H9 (cell line): ENCODE measurements around the gene DDX24. TPM values are rescaled to one million over a fixed set of nuclear protein-coding genes. Genes with fewer than 3 reads are reported as not detected.

ENCODE experiments used
- DNase-seq: peaks from one replicate; pipeline ENCODE4 v3.0.0-alpha.2; 2017
- H2AFZ ChIP-seq: one replicate; pipeline ENCODE4 v1.6.1; 2013; ENCODE audit warnings: mild to moderate bottlenecking, low read length, control low read depth, moderate library complexity
- H2AK5ac ChIP-seq: 2 replicates; pipeline ENCODE4 v1.6.1; 2013; ENCODE audit warnings: low read length, control low read depth, mixed read lengths; ENCODE audit not compliant: insufficient read length
- H2BK120ac ChIP-seq: one replicate; pipeline ENCODE4 v1.6.1; 2013; ENCODE audit warnings: low read depth, mild to moderate bottlenecking, low read length, control low read depth, inconsistent platforms; ENCODE audit not compliant: poor library complexity, severe bottlenecking
- H2BK12ac ChIP-seq: 2 replicates; pipeline ENCODE4 v1.6.1; 2013; ENCODE audit warnings: low read length, control low read depth, mixed read lengths, low read depth; ENCODE audit not compliant: insufficient read length
- H2BK15ac ChIP-seq: 2 replicates; pipeline ENCODE4 v1.6.1; 2013; ENCODE audit warnings: low read depth, low read length, control low read depth
- H2BK20ac ChIP-seq: one replicate; pipeline ENCODE4 v1.6.1; 2013; ENCODE audit warnings: low read depth, mild to moderate bottlenecking, low read length, control low read depth, inconsistent platforms; ENCODE audit not compliant: poor library complexity, severe bottlenecking
- H2BK5ac ChIP-seq: 2 replicates; pipeline ENCODE4 v1.6.1; 2013; ENCODE audit warnings: low read length, control low read depth, mixed read lengths; ENCODE audit not compliant: insufficient read length
- H3K14ac ChIP-seq: 2 replicates; pipeline ENCODE4 v1.6.1; 2013; ENCODE audit warnings: low read length, control low read depth; ENCODE audit not compliant: insufficient read depth
- H3K18ac ChIP-seq: 2 replicates; pipeline ENCODE4 v1.6.1; 2013; ENCODE audit warnings: low read depth, mild to moderate bottlenecking, mixed read lengths, low read length, control low read depth; ENCODE audit not compliant: insufficient read length
- H3K23ac ChIP-seq: 2 replicates; pipeline ENCODE4 v1.6.1; 2013; ENCODE audit warnings: low read length, control low read depth, mixed read lengths, low read depth; ENCODE audit not compliant: insufficient read length
- H3K23me2 ChIP-seq: 2 replicates; pipeline ENCODE4 v1.6.1; 2013; ENCODE audit warnings: low read depth, mild to moderate bottlenecking, mixed read lengths, low read length, control low read depth; ENCODE audit not compliant: insufficient read length, poor library complexity, severe bottlenecking
- H3K27ac ChIP-seq: 2 replicates; pipeline ENCODE4 v1.5.1; 2013; ENCODE audit warnings: low read length, control low read depth, mixed read lengths, low read depth; ENCODE audit not compliant: insufficient read length
- H3K27me3 ChIP-seq: 2 replicates; pipeline ENCODE4 v1.6.1; 2013; ENCODE audit warnings: low read length, control low read depth, inconsistent platforms; ENCODE audit not compliant: insufficient read depth
- H3K4ac ChIP-seq: 2 replicates; pipeline ENCODE4 v1.6.1; 2013; ENCODE audit warnings: low read depth, mild to moderate bottlenecking, control low read depth, inconsistent platforms, low read length, moderate library complexity
- H3K4me1 ChIP-seq: 2 replicates; pipeline ENCODE4 v1.6.1; 2013; ENCODE audit warnings: low read length, control low read depth, inconsistent platforms; ENCODE audit not compliant: insufficient read depth
- H3K4me2 ChIP-seq: 2 replicates; pipeline ENCODE4 v1.6.1; 2013; ENCODE audit warnings: low read length, control low read depth, mixed read lengths; ENCODE audit not compliant: insufficient read length, insufficient read depth
- H3K56ac ChIP-seq: 2 replicates; pipeline ENCODE4 v1.6.1; 2013; ENCODE audit warnings: low read depth, mild to moderate bottlenecking, mixed read lengths, low read length, control low read depth; ENCODE audit not compliant: insufficient read length
- H3K79me1 ChIP-seq: 2 replicates; pipeline ENCODE4 v1.6.1; 2013; ENCODE audit warnings: low read depth, mild to moderate bottlenecking, moderate library complexity, low read length, control low read depth, inconsistent platforms; ENCODE audit not compliant: insufficient read depth, poor library complexity, severe bottlenecking
- H3K79me2 ChIP-seq: 2 replicates; pipeline ENCODE4 v1.6.1; 2013; ENCODE audit warnings: low read length, control low read depth, inconsistent platforms; ENCODE audit not compliant: insufficient read depth
- H3K9ac ChIP-seq: 2 replicates; pipeline ENCODE4 v1.6.1; 2013; ENCODE audit warnings: low read length, control low read depth, mixed read lengths; ENCODE audit not compliant: insufficient read length; ENCODE audit errors: extremely low read depth
- H3K9me3 ChIP-seq: one replicate; pipeline ENCODE4 v1.6.1; 2013; ENCODE audit warnings: low read depth, low read length, inconsistent platforms; ENCODE audit not compliant: control insufficient read depth
- H3T11ph ChIP-seq: one replicate; pipeline ENCODE4 v1.6.1; 2013; ENCODE audit warnings: mild to moderate bottlenecking, low read length, control low read depth, inconsistent platforms
- H4K20me1 ChIP-seq: one replicate; pipeline ENCODE4 v1.6.1; 2013; ENCODE audit not compliant: control insufficient read depth, insufficient read length, insufficient read depth
- H4K5ac ChIP-seq: 2 replicates; pipeline ENCODE4 v1.6.1; 2013; ENCODE audit warnings: low read depth, mild to moderate bottlenecking, mixed read lengths, low read length, control low read depth; ENCODE audit not compliant: insufficient read length
- H4K8ac ChIP-seq: replicated peaks from 2 replicates; pipeline ENCODE4 v1.6.1; 2013; ENCODE audit warnings: low read length, control low read depth, mixed read lengths, low read depth; ENCODE audit not compliant: insufficient read length
- H4K91ac ChIP-seq: 2 replicates; pipeline ENCODE4 v1.6.1; 2013; ENCODE audit warnings: low read depth, mild to moderate bottlenecking, moderate library complexity, mixed read lengths, low read length, control low read depth; ENCODE audit not compliant: insufficient read length
- H3K27ac Mint-ChIP-seq, 3 experiments: 2 replicates in 2 of 3; 3 replicates in 1 of 3; pipeline ENCODE4 v1.8.0; 2020 to 2021; ENCODE audit warnings: mixed read lengths in 3 of 3, mild to moderate bottlenecking in 1 of 3, moderate library complexity in 1 of 3
- H3K27me3 Mint-ChIP-seq: 2 replicates; pipeline ENCODE4 v1.8.0; 2021; ENCODE audit warnings: low read depth, mild to moderate bottlenecking, moderate library complexity, mixed read lengths
- H3K36me3 Mint-ChIP-seq, 3 experiments: 2 replicates in 2 of 3; 3 replicates in 1 of 3; pipeline ENCODE4 v1.8.0; 2020 to 2021; ENCODE audit warnings: low read depth in 3 of 3, mixed read lengths in 3 of 3; ENCODE audit not compliant: insufficient read depth in 1 of 3
- H3K4me1 Mint-ChIP-seq, 2 experiments: 2 replicates each; pipeline ENCODE4 v1.8.0; 2020; ENCODE audit warnings: mixed read lengths in 2 of 2
- H3K4me3 Mint-ChIP-seq, 2 experiments: 2 replicates in 1 of 2; 3 replicates in 1 of 2; pipeline ENCODE4 v1.8.0; 2020 to 2021; ENCODE audit warnings: mild to moderate bottlenecking in 2 of 2, mixed read lengths in 2 of 2, moderate library complexity in 1 of 2
- H3K9me3 Mint-ChIP-seq, 2 experiments: 2 replicates in 1 of 2; 3 replicates in 1 of 2; pipeline ENCODE4 v1.8.0; 2020; ENCODE audit warnings: mild to moderate bottlenecking in 2 of 2, mixed read lengths in 2 of 2, moderate library complexity in 1 of 2
- CTCF ChIP-seq: fragments of 200-600 bp; sonication (generic); conservative IDR thresholded peaks from 3 replicates; pipeline ENCODE4 v1.8.0; 2021; ENCODE audit warnings: antibody characterized with exemption, mild to moderate bottlenecking
- WGBS: extraction: QIAGEN DNeasy Blood & Tissue Kit; methylation state at CpG from one replicate; pipeline ENCODE4 v1.1.7; 2013; ENCODE audit warnings: missing lambda C conversion rate, low lambda C conversion rate, mixed read lengths; ENCODE audit not compliant: insufficient read length; ENCODE audit errors: extremely low coverage; 5-methylcytosine and 5-hydroxymethylcytosine counted together
- total RNA-seq: library from RNA; stranded (reverse); gene quantifications from 2 replicates; pipeline ENCODE4 v1.2.1, GENCODE V29; 2021

The DDX24 gene
- total RNA-seq, 1 experiment from 2014 or later = 172 TPM

DNA sequence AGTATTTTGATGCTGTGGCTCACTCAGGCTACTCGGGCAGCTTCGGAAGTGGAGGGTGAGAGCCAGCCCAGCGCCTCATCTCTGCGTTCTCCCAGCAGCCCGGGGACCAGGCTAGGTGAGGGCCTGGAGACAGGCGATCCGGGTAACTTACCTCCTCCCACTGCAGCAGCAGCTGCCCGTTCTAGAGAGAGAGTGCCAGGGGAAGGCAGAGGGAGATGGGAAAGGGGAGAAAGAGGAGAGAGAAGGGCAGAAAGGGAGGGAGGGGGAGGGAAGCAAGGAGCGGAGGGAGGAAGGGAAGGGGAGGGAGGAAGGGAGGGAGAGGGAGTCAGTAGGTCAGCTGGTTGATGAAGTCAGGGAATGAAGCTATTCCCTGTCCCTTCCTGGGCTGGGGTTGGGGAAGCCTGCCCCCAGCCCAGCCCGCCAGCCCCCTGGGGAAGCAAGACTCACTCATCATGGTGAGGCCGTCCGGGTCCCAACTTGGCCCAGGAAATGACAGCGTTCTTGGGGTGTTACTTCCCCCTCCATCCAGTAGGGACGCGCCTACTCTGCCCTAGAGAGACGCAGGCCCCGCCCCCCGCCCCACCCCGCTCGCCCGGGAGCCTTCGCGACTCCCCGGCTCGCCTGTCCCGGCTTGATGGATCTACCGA lies 48.2 kb upstream of the DDX24 start, which contains the start of gene IFI27L2:
Gene IFI27L2 (minus strand): TSS at position 494 of the 647 bp plus-strand sequence. CDS start 40 bp downstream, at position 454.
- H2BK120ac ChIP-seq = no peak within 1 kb of the TSS
- H3K9me3 ChIP-seq = no peaks in the 10 kb centered on the region
- Mint-ChIP-seq H3K4me3 (peak within 1 kb of the TSS; percentile 63 to 83), H3K4me1 (peaks cover 16% of the 10 kb centered on the region in 2 experiments), H3K27ac (peak within 1 kb of the TSS in 2 of 3 experiments; percentile 85 to 86; a peak in 4 of 7 replicates), H3K27me3 (no peaks in the 10 kb centered on the region; the same call in 1 of the 2 replicates), H3K36me3 (no peaks in the 10 kb centered on the region), H3K9me3 (no peaks in the 10 kb centered on the region)
- no peaks in the 10 kb centered on the region for H3K79me1 ChIP-seq
- no peak within 1 kb of the TSS for H3K23ac ChIP-seq
- no peak within 1 kb of the TSS for H3K27ac ChIP-seq
- H2BK12ac ChIP-seq = no peak within 1 kb of the TSS
- peak; percentile 95 for DNase-seq
- no peaks in the 10 kb centered on the region; the same call in 1 of the 2 replicates for H3K4me1 ChIP-seq
- H2BK20ac ChIP-seq = no peak within 1 kb of the TSS
- no peak within 1 kb of the TSS for H2BK15ac ChIP-seq
- no peak within 1 kb of the TSS for H3K4ac ChIP-seq
- WGBS = no CpG with 5 or more reads among the region's 27 CpGs
- no peaks in the 10 kb centered on the region for H3K79me2 ChIP-seq
- peak within 1 kb of the TSS; percentile 82 for H2AFZ ChIP-seq
- no peak within 1 kb of the TSS for H2BK5ac ChIP-seq
- H3K23me2 ChIP-seq = peaks cover 7% of the 10 kb centered on the region
- no peak within 1 kb of the TSS for H3K9ac ChIP-seq
- no peak within 1 kb of the TSS for H4K8ac ChIP-seq
- no peaks in the 10 kb centered on the region for H4K20me1 ChIP-seq
- no peak within 1 kb of the TSS for H3K56ac ChIP-seq
- no peak within 1 kb of the TSS for H3T11ph ChIP-seq
- H3K14ac ChIP-seq = no peak within 1 kb of the TSS
- TF ChIP-seq CTCF = peak; percentile 49; the same call in 2 of the 3 replicates
- H2AK5ac ChIP-seq = no peak within 1 kb of the TSS
- H3K4me2 ChIP-seq = peak within 1 kb of the TSS; percentile 79
- no peak within 1 kb of the TSS for H3K18ac ChIP-seq
- H4K5ac ChIP-seq = no peak within 1 kb of the TSS
- no peaks in the 10 kb centered on the region for H3K27me3 ChIP-seq
- no peak within 1 kb of the TSS for H4K91ac ChIP-seq
